ENCODE measurements around the gene RAD51B. TPM values are rescaled to one million over a fixed set of nuclear protein-coding genes. Genes with fewer than 3 reads are reported as not detected.

RAD51B gene
- total RNA-seq, 6 experiments from 2014 or later = 2.7 to 5.8 (median 4.3) TPM

- H3K36me3 ChIP-seq = no peaks in the 10 kb centered on the region
- 100% methylated on average over 1 of the region's 6 CpGs for WGBS (ENCODE audit: insufficient coverage, low coverage, low lambda C conversion rate, missing lambda C conversion rate)
- no peaks in the 10 kb centered on the region for H3K27me3 ChIP-seq
- no peak overlapping the region for H3K4me3 ChIP-seq
- TF ChIP-seq, protein P1, sequence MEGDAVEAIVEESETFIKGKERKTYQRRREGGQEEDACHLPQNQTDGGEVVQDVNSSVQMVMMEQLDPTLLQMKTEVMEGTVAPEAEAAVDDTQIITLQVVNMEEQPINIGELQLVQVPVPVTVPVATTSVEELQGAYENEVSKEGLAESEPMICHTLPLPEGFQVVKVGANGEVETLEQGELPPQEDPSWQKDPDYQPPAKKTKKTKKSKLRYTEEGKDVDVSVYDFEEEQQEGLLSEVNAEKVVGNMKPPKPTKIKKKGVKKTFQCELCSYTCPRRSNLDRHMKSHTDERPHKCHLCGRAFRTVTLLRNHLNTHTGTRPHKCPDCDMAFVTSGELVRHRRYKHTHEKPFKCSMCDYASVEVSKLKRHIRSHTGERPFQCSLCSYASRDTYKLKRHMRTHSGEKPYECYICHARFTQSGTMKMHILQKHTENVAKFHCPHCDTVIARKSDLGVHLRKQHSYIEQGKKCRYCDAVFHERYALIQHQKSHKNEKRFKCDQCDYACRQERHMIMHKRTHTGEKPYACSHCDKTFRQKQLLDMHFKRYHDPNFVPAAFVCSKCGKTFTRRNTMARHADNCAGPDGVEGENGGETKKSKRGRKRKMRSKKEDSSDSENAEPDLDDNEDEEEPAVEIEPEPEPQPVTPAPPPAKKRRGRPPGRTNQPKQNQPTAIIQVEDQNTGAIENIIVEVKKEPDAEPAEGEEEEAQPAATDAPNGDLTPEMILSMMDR (IDR thresholded peaks at IDR 0.05) = peak in 1 of 4 donors; percentile 5
- TF ChIP-seq POLR2A (IDR thresholded peaks at IDR 0.05) = no peak
- peaks cover 0 to 57% (median 2%) of the 10 kb centered on the region in 4 donors for H3K4me1 ChIP-seq
- H3K9me3 ChIP-seq = no peaks in the 10 kb centered on the region
- intact Hi-C loops (cut with DNase I) = no loop called here
- peak overlapping the region in 1 of 3 donors; percentile 70 for H3K27ac ChIP-seq
- ATAC-seq (no peak), DNase-seq (no peak)
Observed at GRCh38 chr14:68710776-68711175, 891.2 kb downstream of the RAD51B start.

DNA sequence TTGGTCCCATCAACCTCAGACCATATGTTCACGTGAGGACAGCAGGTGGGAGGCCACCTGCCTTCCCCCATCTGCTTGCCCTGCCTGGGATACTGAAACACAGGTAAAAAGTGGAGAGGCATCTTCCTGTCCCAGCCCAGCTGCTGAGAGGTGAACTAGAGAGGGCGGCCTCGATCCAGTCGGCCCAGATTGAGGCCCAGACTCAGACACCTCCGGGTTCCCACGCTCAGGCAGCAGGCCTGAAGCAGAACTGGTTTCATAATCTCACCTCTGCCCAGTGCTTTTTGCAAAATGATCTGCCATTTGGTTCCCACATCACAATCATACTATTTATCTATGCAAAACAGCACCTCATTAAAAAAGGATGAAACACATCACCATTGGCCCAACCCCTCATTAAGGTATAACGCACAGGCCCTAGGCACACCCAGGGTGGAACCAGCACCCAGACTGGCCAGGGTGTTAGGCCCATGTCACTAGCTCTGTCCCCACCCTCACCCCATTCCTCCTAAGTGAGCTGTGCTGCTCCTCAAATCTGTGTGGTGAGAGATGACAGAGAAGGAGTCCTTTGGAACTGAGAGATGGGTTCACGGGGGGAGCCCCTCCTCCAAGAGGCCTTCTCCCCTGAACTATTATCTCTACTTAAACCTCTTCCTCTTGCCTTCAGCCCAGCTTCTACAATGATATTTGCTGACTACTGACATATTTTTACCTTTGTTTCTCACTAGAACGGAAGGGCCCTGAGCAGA is 892.2 kb downstream of the RAD51B start:
- Histone ChIP-seq H3K9me3 (no peaks in the 10 kb centered on the region), H3K4me3 (no peak overlapping the region), H3K4me1 (peaks cover 0 to 52% (median 2%) of the 10 kb centered on the region in 4 donors), H3K27ac (peak overlapping the region; percentile 22 to 70 (median 41)), H3K36me3 (no peaks in the 10 kb centered on the region), H3K27me3 (no peaks in the 10 kb centered on the region)
- 32% methylated on average over 2 of the region's 9 CpGs for WGBS (ENCODE audit: insufficient coverage, low coverage, low lambda C conversion rate, missing lambda C conversion rate)
- intact Hi-C loops (cut with DNase I) = no loop called here
- peak; percentile 50 to 70 (median 62) for ATAC-seq
- DNase-seq = no peak
- TF ChIP-seq POLR2A (IDR thresholded peaks at IDR 0.05) = no peak

DNA sequence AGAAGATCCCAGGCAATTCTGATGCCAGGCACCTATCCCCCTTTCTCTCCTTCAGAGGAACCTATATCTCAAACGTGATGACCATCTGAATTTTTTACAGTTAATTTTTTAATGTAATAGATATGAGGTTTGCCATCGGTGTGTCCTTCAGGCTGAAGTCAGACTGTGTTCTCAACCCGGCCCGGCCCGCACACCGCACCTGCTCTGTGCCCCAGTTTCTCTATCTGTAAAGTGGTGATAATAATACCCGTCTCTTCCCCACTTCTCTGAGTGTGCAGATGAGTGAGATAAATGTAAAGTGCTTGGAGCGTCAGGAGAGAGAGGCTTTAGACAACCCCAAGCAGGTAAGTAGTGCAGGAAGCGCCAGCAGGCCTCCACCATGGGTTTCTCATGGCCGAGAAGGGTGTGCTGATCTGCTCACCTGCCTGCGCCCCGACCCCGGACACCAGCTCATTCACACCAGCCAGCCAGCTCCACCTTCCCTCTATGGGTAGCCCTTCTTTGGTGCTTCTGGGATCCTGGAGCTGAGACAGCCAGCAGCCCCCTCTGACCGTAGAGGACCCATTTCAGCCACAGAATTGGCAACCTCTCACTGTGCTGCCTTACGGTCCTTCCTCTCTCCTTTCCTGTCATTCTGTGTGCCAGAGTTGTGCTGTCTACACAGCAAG is 893.3 kb downstream of the RAD51B start:
- no peaks in the 10 kb centered on the region for H3K9me3 ChIP-seq
- peak overlapping the region in 1 of 3 donors; percentile 22 for H3K27ac ChIP-seq
- H3K4me3 ChIP-seq = no peak overlapping the region
- 96% methylated on average over 12 of the region's 15 CpGs for WGBS (ENCODE audit: insufficient coverage, low coverage, low lambda C conversion rate, missing lambda C conversion rate)
- peaks cover 0 to 52% (median 2%) of the 10 kb centered on the region in 4 donors for H3K4me1 ChIP-seq
- no peaks in the 10 kb centered on the region for H3K36me3 ChIP-seq
- TF ChIP-seq POLR2A (IDR thresholded peaks at IDR 0.05) = no peak
- TF ChIP-seq, protein P1 (IDR thresholded peaks at IDR 0.05) = no peak
- DNase-seq = no peak
- no peaks in the 10 kb centered on the region for H3K27me3 ChIP-seq
- ATAC-seq = no peak
- intact Hi-C loops (cut with DNase I) = no loop called here

DNA sequence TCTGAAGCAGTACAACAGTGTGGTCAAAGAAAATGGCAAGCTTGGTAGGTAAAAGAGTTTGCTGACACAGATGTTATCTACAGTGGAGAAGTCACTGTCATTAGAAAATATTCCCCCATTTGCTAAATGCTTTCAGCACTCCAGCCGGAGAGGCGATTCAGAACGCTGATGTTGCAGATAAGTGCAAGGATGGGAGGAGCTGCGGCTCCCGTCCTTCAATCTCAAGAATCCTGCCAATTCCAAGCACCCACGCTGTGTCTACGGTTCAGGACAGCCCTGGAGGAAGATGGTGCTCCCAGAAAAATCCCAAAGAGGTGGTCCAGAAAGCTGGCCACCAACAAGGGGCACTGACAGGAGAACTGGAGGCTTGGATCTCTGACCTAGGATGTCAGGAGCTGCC is 894.2 kb downstream of the RAD51B start:
- no peak for ATAC-seq
- no peak overlapping the region for H3K4me3 ChIP-seq
- H3K9me3 ChIP-seq = no peaks in the 10 kb centered on the region
- no peak for DNase-seq
- TF ChIP-seq, protein P1 (IDR thresholded peaks at IDR 0.05) = no peak
- TF ChIP-seq POLR2A (IDR thresholded peaks at IDR 0.05) = no peak
- no peaks in the 10 kb centered on the region for H3K36me3 ChIP-seq
- no peak overlapping the region for H3K27ac ChIP-seq
- no peaks in the 10 kb centered on the region for H3K27me3 ChIP-seq
- peaks cover 0 to 43% (median 2%) of the 10 kb centered on the region in 4 donors for H3K4me1 ChIP-seq
- intact Hi-C loops (cut with DNase I) = no loop called here
- WGBS (ENCODE audit: insufficient coverage, low coverage, low lambda C conversion rate, missing lambda C conversion rate) = 87% methylated on average over 5 of the region's 7 CpGs
